Heart left ventricle (tissue), 16 donors: ENCODE data around the gene COL15A1. TPM values are rescaled to one million over a fixed set of nuclear protein-coding genes. Genes with fewer than 3 reads are reported as not detected.

Source experiments
- ATAC-seq, 4 donors: fragments of 200-7000 bp; cut with Tn5 transposase; one replicate each; pipeline ENCODE4 v1.9.1; 2020 to 2022; ENCODE audit warnings: moderate library complexity in 4 of 4, mild to moderate bottlenecking in 3 of 4, moderate number of reproducible peaks in 1 of 4
- DNase-seq, 5 donors: peaks; one replicate each; pipeline ENCODE4 v3.0.0-alpha.2; 2020
- H3K27ac ChIP-seq, 12 donors: fragments of 200-600 bp; sonication (generic) in 4 of 12; one replicate each; pipeline versions ENCODE4 v1.5.0 to v1.8.0; 2016 to 2022; ENCODE audit warnings: mild to moderate bottlenecking in 2 of 12
- H3K27me3 ChIP-seq, 9 donors: fragments of 200-600 bp; sonication (generic) in 2 of 9; one replicate each; pipeline versions ENCODE4 v1.5.1 to v1.8.0; 2016 to 2022; ENCODE audit warnings: mild to moderate bottlenecking in 3 of 9
- H3K36me3 ChIP-seq, 9 donors: fragments of 200-600 bp; sonication (generic) in 2 of 9; one replicate each; pipeline versions ENCODE4 v1.5.0 to v1.8.0; 2018 to 2022; ENCODE audit warnings: mild to moderate bottlenecking in 2 of 9
- H3K4me1 ChIP-seq, 12 donors: fragments of 200-600 bp; sonication (generic) in 4 of 12; one replicate each; pipeline versions ENCODE4 v1.5.0 to v1.8.0; 2016 to 2022; ENCODE audit warnings: mild to moderate bottlenecking in 3 of 12
- H3K4me3 ChIP-seq, 12 donors: fragments of 200-600 bp; sonication (generic) in 4 of 12; one replicate each; pipeline versions ENCODE4 v1.5.0 to v1.8.0; 2017 to 2022; ENCODE audit warnings: mild to moderate bottlenecking in 9 of 12, moderate library complexity in 4 of 12
- H3K9me3 ChIP-seq, 12 donors: fragments of 200-600 bp; sonication (generic) in 4 of 12; one replicate each; pipeline versions ENCODE4 v1.5.0 to v1.8.0; 2016 to 2022; ENCODE audit warnings: mild to moderate bottlenecking in 1 of 12
- POLR2A ChIP-seq, 2 donors: fragments of 450-650 bp; IDR thresholded peaks; one replicate each; pipeline ENCODE4 v1.6.1; 2017; ENCODE audit warnings: antibody characterized with exemption in 2 of 2, mild to moderate bottlenecking in 2 of 2, moderate library complexity in 2 of 2
- WGBS, 4 donors: extraction: QIAGEN DNeasy Blood & Tissue Kit in 2 of 4; methylation state at CpG; one replicate each; pipeline versions ENCODE4 v1.1.5 to v1.1.7; 2013 to 2018; 5-methylcytosine and 5-hydroxymethylcytosine counted together
- intact Hi-C, 10 donors: fragments of 100-400 bp; cut with DNase I; formaldehyde crosslinking; loops; one replicate each; pipeline versions ENCODE4 v1.11.1 to v1.14.2; 2022
- polyA plus RNA-seq, 2 donors: library from polyadenylated mRNA; stranded (reverse); fragments of 200-250 nt; gene quantifications; one replicate each; pipeline ENCODE4 v1.2.3, GENCODE V29; 2013
- total RNA-seq, 9 donors: library from RNA; depleted of rRNA in 2 of 9; stranded (reverse); fragments of >200 nt in 2 of 9; fragmentation: NEBNext Ultra II Directional in 3 of 9; extraction: Animal tissue kit (Norgen Biotek cat#: 25700) in 3 of 9; gene quantifications; one replicate each; pipeline versions ENCODE4 v1.1.0 to v1.2.4, GENCODE V29; 2016 to 2023
- TF ChIP-seq, protein P1 (sequence below), 12 donors: fragments of 200-600 bp; sonication (generic) in 4 of 12; IDR thresholded peaks; one replicate each; pipeline versions ENCODE4 v1.5.0 to v1.8.0; 2018 to 2022; ENCODE audit warnings: antibody characterized with exemption in 12 of 12, mild to moderate bottlenecking in 5 of 12
- donor health status: ischemic (EF 13 %, LVEDD 7.1; RV severe dilation, severe dysfunction).
- donor health status: healthy with polysubstance abuse.
- donor health status: DM: no; HTN: yes; CAD: no.
- donor health status: DM: no; HTN: no; CAD: no.
- donor health status: ischemic (EF 25% LVEDD 6.9; RV normal size, moderate dysfunction).
- donor health status: ischemic (EF 25% LVEDD 5.7; RV mildly dilated, moderate dysfunction).
- donor health status: healthy.
- donor health status: DM: yes; HTN: yes; CAD: no.
- donor health status: ischemic (EF 35%, LVEDD 5.7; RV mildly dilated, moderate dysfunction).
- donor health status: nonischemic (EF 11% LVEDD 7.7; RV severe dilation, severe dysfunction).
- donor health status: DM: yes; HTN: yes; CAD: no.
- donor health status: PGD.
- donor health status: ischemic (EF 29% LVEDD 5.4; RV normal size, mild dysfunction).
- donor health status: nonischemic (EF 23%, LVEDD 6.1; RV moderate dilation, normal function).

COL15A1 gene
- total and polyA plus RNA-seq, 11 donors = 12.4 to 81.0 (median 38.8) TPM

DNA sequence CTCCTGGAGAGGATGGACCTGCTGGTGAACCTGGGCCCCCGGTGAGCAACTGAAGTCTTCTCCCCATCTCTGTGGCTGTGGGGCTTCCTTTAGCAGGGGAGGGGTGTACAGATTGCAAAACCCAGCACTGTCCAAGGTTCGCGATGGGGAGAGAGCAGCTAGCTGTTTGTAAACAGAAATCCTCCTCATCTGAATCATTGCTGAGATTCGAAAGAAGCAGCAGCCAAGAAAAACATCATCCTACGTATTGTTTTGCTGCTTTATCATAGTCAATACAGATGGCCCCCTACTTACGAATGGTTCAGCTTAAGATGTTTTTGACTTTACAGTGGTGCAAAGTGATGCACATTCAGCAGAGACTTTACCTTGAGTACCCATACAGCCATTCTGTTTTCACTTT, 81.3 kb downstream of the COL15A1 start:
- H3K4me1 ChIP-seq = peaks cover 0 to 32% (median 8%) of the 10 kb centered on the region in 12 donors
- no peak overlapping the region for H3K4me3 ChIP-seq
- WGBS, 4 donors = 81 to 91% (median 83%) methylated on average over 6 of the region's 6 CpGs
- no peak for ATAC-seq
- intact Hi-C loops = no loop called here
- H3K27me3 ChIP-seq = peaks cover 0 to 4% (median 0%) of the 10 kb centered on the region in 9 donors
- peaks cover 0 to 97% (median 39%) of the 10 kb centered on the region in 9 donors for H3K36me3 ChIP-seq
- DNase-seq = no peak
- TF ChIP-seq, protein P1, sequence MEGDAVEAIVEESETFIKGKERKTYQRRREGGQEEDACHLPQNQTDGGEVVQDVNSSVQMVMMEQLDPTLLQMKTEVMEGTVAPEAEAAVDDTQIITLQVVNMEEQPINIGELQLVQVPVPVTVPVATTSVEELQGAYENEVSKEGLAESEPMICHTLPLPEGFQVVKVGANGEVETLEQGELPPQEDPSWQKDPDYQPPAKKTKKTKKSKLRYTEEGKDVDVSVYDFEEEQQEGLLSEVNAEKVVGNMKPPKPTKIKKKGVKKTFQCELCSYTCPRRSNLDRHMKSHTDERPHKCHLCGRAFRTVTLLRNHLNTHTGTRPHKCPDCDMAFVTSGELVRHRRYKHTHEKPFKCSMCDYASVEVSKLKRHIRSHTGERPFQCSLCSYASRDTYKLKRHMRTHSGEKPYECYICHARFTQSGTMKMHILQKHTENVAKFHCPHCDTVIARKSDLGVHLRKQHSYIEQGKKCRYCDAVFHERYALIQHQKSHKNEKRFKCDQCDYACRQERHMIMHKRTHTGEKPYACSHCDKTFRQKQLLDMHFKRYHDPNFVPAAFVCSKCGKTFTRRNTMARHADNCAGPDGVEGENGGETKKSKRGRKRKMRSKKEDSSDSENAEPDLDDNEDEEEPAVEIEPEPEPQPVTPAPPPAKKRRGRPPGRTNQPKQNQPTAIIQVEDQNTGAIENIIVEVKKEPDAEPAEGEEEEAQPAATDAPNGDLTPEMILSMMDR (IDR thresholded peaks at IDR 0.05) = no peak
- TF ChIP-seq POLR2A (IDR thresholded peaks at IDR 0.05) = no peak
- no peak overlapping the region for H3K27ac ChIP-seq
- no peaks in the 10 kb centered on the region for H3K9me3 ChIP-seq

DNA sequence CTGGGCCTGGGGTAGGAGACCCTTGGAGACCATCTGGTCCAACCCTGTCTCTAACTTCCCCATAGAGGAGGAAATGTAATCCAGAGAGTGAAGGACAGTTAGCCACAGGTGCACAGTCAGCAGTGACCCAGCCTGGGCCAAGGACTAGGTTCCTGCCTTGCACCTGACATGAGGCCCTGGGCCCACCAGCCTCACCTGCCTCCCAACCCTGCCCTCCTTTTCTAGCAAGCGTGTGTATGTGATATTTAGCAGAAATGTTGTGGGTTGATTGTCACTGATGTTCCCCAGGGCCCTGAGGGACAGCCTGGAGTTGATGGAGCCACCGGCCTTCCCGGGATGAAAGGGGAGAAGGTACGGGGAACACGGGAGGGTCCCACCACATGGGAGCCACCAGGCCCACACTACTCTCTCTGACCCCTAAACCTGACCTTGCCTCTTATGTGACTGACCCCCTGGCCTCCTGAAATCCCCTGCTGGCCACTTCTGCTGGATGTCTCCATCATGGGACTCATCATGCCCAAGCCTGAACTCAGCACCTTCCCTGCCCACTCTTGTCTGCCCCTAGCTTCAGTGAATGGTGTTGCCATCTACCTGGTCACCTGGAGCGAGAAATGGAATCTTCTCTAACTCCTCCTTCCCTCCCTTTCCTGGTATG, 82.0 kb downstream of the COL15A1 start:
- Histone ChIP-seq H3K27me3 (peaks cover 0 to 4% (median 0%) of the 10 kb centered on the region in 9 donors), H3K9me3 (no peaks in the 10 kb centered on the region), H3K4me1 (peaks cover 0 to 24% (median 8%) of the 10 kb centered on the region in 12 donors), H3K27ac (no peak overlapping the region), H3K36me3 (peaks cover 0 to 95% (median 36%) of the 10 kb centered on the region in 9 donors), H3K4me3 (no peak overlapping the region)
- intact Hi-C loops = no loop called here
- TF ChIP-seq, protein P1 (IDR thresholded peaks at IDR 0.05) = no peak
- TF ChIP-seq POLR2A (IDR thresholded peaks at IDR 0.05) = no peak
- WGBS, 4 donors = 91 to 98% (median 96%) methylated on average over 6 of the region's 6 CpGs
- ATAC-seq (no peak), DNase-seq (no peak)

DNA sequence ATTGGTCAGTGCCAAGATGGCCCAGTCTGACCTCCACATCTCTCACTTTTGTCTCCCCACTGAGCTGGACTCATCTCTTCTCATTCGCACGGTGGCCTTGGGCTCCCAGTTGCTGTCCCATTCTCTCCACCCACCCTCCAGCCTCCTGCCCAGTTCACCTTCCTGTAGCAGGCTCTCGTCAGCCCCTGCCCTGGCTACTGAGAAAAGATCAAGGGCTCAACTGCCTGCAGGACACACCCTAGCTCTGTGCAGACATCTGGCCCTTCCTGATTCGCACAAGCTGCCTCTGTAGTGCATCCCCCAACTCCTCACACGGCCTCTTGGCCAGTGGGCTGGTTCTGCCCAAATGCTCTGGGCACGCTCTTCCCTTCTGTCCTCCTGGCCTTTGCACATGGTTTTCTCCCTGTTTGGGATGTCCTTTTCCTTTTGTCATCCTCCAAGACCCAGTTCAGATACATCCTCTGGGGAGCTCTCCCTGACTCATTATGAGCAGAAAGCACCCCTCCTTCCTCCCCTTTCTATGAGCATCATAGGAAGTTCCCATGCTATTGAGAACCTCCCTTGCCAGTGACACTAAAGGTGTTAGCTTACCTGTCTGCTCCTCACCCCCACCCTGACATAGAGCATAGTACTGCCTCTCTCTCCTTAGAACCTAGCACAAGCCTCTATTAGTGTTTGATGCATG, 82.7 kb downstream of the COL15A1 start:
- no peak for TF ChIP-seq POLR2A (IDR thresholded peaks at IDR 0.05)
- TF ChIP-seq, protein P1 (IDR thresholded peaks at IDR 0.05) = no peak
- WGBS, 4 donors = 85 to 93% (median 88%) methylated on average over 6 of the region's 6 CpGs
- peaks cover 0 to 4% (median 0%) of the 10 kb centered on the region in 9 donors for H3K27me3 ChIP-seq
- H3K27ac ChIP-seq = no peak overlapping the region
- H3K9me3 ChIP-seq = no peaks in the 10 kb centered on the region
- H3K36me3 ChIP-seq = peaks cover 0 to 88% (median 31%) of the 10 kb centered on the region in 9 donors
- no peak overlapping the region for H3K4me3 ChIP-seq
- intact Hi-C loops = no loop called here
- DNase-seq (no peak), ATAC-seq (no peak)
- peaks cover 0 to 18% (median 8%) of the 10 kb centered on the region in 12 donors for H3K4me1 ChIP-seq

DNA sequence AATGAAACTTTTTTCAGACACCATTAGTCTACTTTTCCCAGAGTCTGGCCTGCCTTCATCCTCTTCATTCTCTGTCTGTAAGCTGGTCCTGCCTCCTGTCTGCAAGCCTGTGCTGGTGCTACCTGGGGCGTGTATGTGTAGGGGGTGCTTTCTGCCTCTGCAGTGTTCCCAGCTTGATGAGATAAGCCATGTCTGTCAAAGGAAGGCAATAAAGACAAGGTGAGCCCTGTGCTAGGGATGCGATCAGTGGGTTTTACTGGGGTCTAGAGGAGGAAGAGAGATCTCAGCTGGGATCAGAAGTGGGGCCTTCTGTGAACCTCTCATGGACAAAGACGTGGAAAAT, 83.2 kb downstream of the COL15A1 start:
- Histone ChIP-seq H3K4me1 (peaks cover 0 to 13% (median 8%) of the 10 kb centered on the region in 12 donors), H3K9me3 (no peaks in the 10 kb centered on the region), H3K36me3 (peaks cover 0 to 83% (median 26%) of the 10 kb centered on the region in 9 donors), H3K27ac (no peak overlapping the region), H3K4me3 (no peak overlapping the region), H3K27me3 (peaks cover 0 to 4% (median 0%) of the 10 kb centered on the region in 9 donors)
- ATAC-seq (no peak), DNase-seq (no peak)
- WGBS, 4 donors = 92 to 97% (median 95%) methylated on average over 3 of the region's 3 CpGs
- intact Hi-C loops = no loop called here
- TF ChIP-seq, protein P1 (IDR thresholded peaks at IDR 0.05) = no peak
- TF ChIP-seq POLR2A (IDR thresholded peaks at IDR 0.05) = no peak
